HG03442 (cell line): Measurements from ENCODE around the gene HCRTR1.
A peak's percentile ranks its signal among the peaks of the same experiment; 100 is the strongest.

Source experiments
- ATAC-seq: cut with Tn5 transposase; IDR thresholded peaks from one replicate; pipeline ENCODE4 v1.9.1; 2021; ENCODE audit warnings: mild to moderate bottlenecking, moderate library complexity; ENCODE audit not compliant: unreplicated experiment

HCRTR1 gene

GRCh38 chr1:31596737-31597097, 20.8 kb upstream of the HCRTR1 start:
- no peak for ATAC-seq

- no peak for ATAC-seq
Observed at GRCh38 chr1:31598980-31599379, 18.5 kb upstream of the HCRTR1 start.

GRCh38 chr1:31600641-31601040, 16.8 kb upstream of the HCRTR1 start:
- no peak for ATAC-seq

GRCh38 chr1:31602081-31602480, 15.4 kb upstream of the HCRTR1 start:
- ATAC-seq = no peak

GRCh38 chr1:31605908-31606427, 11.5 kb upstream of the HCRTR1 start:
- peak; percentile 92 for ATAC-seq

GRCh38 chr1:31607360-31607759, 10.1 kb upstream of the HCRTR1 start:
- no peak for ATAC-seq

- no peak for ATAC-seq
Observed at GRCh38 chr1:31609514-31610118, 7.9 kb upstream of the HCRTR1 start.

GRCh38 chr1:31614414-31615005, 3.0 kb upstream of the HCRTR1 start:
- ATAC-seq = no peak

- no peak for ATAC-seq
Observed at GRCh38 chr1:31615414-31615813, 2.1 kb upstream of the HCRTR1 start.

- ATAC-seq = no peak
Observed at GRCh38 chr1:31615939-31616338, 1.6 kb upstream of the HCRTR1 start.

- no peak for ATAC-seq
Observed at GRCh38 chr1:31617916-31618746, 642 bp downstream of the HCRTR1 start.

GRCh38 chr1:31618916-31619846, 1.7 kb downstream of the HCRTR1 start:
- no peak for ATAC-seq

- ATAC-seq = no peak
Observed at GRCh38 chr1:31620631-31621497, 3.4 kb downstream of the HCRTR1 start.

- ATAC-seq = no peak
Observed at GRCh38 chr1:31621498-31621820, 4.0 kb downstream of the HCRTR1 start.

- no peak for ATAC-seq
Observed at GRCh38 chr1:31621847-31622730, 4.6 kb downstream of the HCRTR1 start.

GRCh38 chr1:31623365-31623764, 5.9 kb downstream of the HCRTR1 start:
- ATAC-seq = no peak

- no peak for ATAC-seq
Observed at GRCh38 chr1:31624309-31624708, 6.8 kb downstream of the HCRTR1 start.

- no peak for ATAC-seq
Observed at GRCh38 chr1:31624731-31625514, 7.4 kb downstream of the HCRTR1 start.
